HCT116 (cell line): ENCODE data around the gene SPATA31D4. TPM values are rescaled to one million over a fixed set of nuclear protein-coding genes. Genes with fewer than 3 reads are reported as not detected.

ENCODE experiments used
- ATAC-seq: fragments of 200-7000 bp; cut with Tn5 transposase; 2 replicates; pipeline ENCODE4 v1.9.1; 2020; ENCODE audit warnings: mild to moderate bottlenecking, moderate library complexity
- BruUV-seq: library from RNA; stranded (reverse); fragments of 400-500 nt; replicated peaks from 2 replicates; lab custom pipeline; 2021; lab: Mats Ljungman, UMichigan
- CTCF ChIA-PET: fragments of 300-600 bp; sonication (Branson Sonifier 250); formaldehyde crosslinking; loops from one replicate; lab custom pipeline; 2021; ENCODE audit warnings: antibody characterized with exemption; lab: Charles Lee
- POLR2A ChIA-PET: fragments of 300-600, 350-600 bp; sonication (Branson Sonifier 250); formaldehyde crosslinking; loops from one replicate; lab custom pipeline; 2021; ENCODE audit warnings: antibody characterized with exemption; lab: Charles Lee
- RAD21 ChIA-PET, 2 experiments: fragments of 300-600 bp; sonication (Branson Sonifier 250); formaldehyde crosslinking; loops; one replicate each; lab custom pipeline; 2023; ENCODE audit warnings: low total read pairs in 2 of 2; ENCODE audit not compliant: uncharacterized antibody in 2 of 2, unreplicated experiment in 2 of 2, low non-redundant PET in 1 of 2; lab: Charles Lee
- DNase-seq: peaks from one replicate; pipeline ENCODE4 v3.0.0-alpha.2; 2010; ENCODE audit warnings: low read depth, low spot score
- H2AFZ ChIP-seq: fragments of 200-600 bp; shearing (Covaris generic), sonication (generic); 2 replicates; pipeline ENCODE4 v1.6.1; 2017; ENCODE audit warnings: low read depth, mixed run types, mixed read lengths, antibody characterized with exemption, low read length; ENCODE audit not compliant: poor library complexity, severe bottlenecking
- H3K27ac ChIP-seq: 2 replicates; pipeline ENCODE4 v1.5.1; 2012; ENCODE audit warnings: low read depth, low read length
- H3K27me3 ChIP-seq: fragments of 200-600 bp; sonication (generic); 2 replicates; pipeline ENCODE4 v1.6.1; 2016; ENCODE audit warnings: mixed run types, low read length, mixed read lengths; ENCODE audit not compliant: insufficient read depth
- H3K36me3 ChIP-seq, 2 experiments: fragments of 200-500 bp in 1 of 2; fragments of 200-600 bp in 1 of 2; sonication (Bioruptor generic) in 1 of 2; sonication (generic) in 1 of 2; 2 replicates each; pipeline versions ENCODE4 v1.5.1 to v1.6.1; 2014 to 2016; ENCODE audit warnings: low read length in 2 of 2, inconsistent platforms in 1 of 2, mixed read lengths in 1 of 2, mixed run types in 1 of 2; ENCODE audit not compliant: insufficient read depth in 2 of 2, control insufficient read depth in 1 of 2
- H3K4me1 ChIP-seq, 2 experiments: fragments of 200-600 bp in 1 of 2; sonication (generic) in 1 of 2; 2 replicates each; pipeline versions ENCODE4 v1.5.1 to v1.6.1; 2012 to 2017; ENCODE audit warnings: low read length in 2 of 2, inconsistent platforms in 1 of 2, mild to moderate bottlenecking in 1 of 2, mixed read lengths in 1 of 2, mixed run types in 1 of 2, moderate library complexity in 1 of 2; ENCODE audit not compliant: insufficient read depth in 2 of 2, control insufficient read depth in 1 of 2
- H3K4me2 ChIP-seq: fragments of 200-600 bp; sonication (generic); 2 replicates; pipeline ENCODE4 v1.6.1; 2017; ENCODE audit warnings: mixed run types, low read length, mixed read lengths
- H3K4me3 ChIP-seq, 2 experiments: fragments of 200-600 bp in 1 of 2; sonication (generic) in 1 of 2; replicated peaks in 1 of 2; 2 replicates each; pipeline ENCODE4 v1.5.1; 2011 to 2016; ENCODE audit warnings: low read length in 2 of 2, control low read depth in 1 of 2, low read depth in 1 of 2, mild to moderate bottlenecking in 1 of 2, mixed read lengths in 1 of 2, mixed run types in 1 of 2
- H3K79me2 ChIP-seq: fragments of 200-600 bp; sonication (generic); 2 replicates; pipeline ENCODE4 v1.6.1; 2017; ENCODE audit warnings: mild to moderate bottlenecking, mixed run types, low read length, moderate library complexity, mixed read lengths; ENCODE audit not compliant: insufficient read depth
- H3K9ac ChIP-seq: fragments of 200-600 bp; sonication (generic); 2 replicates; pipeline ENCODE4 v1.6.1; 2016; ENCODE audit warnings: low read length, mixed read lengths
- H3K9me2 ChIP-seq: fragments of 200-600 bp; sonication (generic), shearing (Covaris generic); 2 replicates; pipeline ENCODE4 v1.6.1; 2017; ENCODE audit warnings: mixed run types, mild to moderate bottlenecking, moderate library complexity; ENCODE audit not compliant: insufficient read depth
- H3K9me3 ChIP-seq, 2 experiments: fragments of 200-500 bp in 1 of 2; fragments of 200-600 bp in 1 of 2; sonication (Bioruptor generic) in 1 of 2; sonication (generic) in 1 of 2; 2 replicates each; pipeline ENCODE4 v1.6.1; 2014 to 2017; ENCODE audit warnings: low read length in 2 of 2, mixed read lengths in 2 of 2, inconsistent platforms in 1 of 2, low read depth in 1 of 2, mild to moderate bottlenecking in 1 of 2, mixed run types in 1 of 2, moderate library complexity in 1 of 2; ENCODE audit not compliant: control insufficient read depth in 1 of 2, insufficient read depth in 1 of 2
- H4K20me1 ChIP-seq: fragments of 200-600 bp; sonication (generic), shearing (Covaris generic); 2 replicates; pipeline ENCODE4 v1.6.1; 2017; ENCODE audit warnings: mixed run types, mild to moderate bottlenecking, moderate library complexity; ENCODE audit not compliant: insufficient read depth
- CBX3 ChIP-seq: IDR thresholded peaks from 2 replicates; pipeline ENCODE4 v1.6.1; 2012; ENCODE audit warnings: low read depth
- CEBPB ChIP-seq: IDR thresholded peaks from 2 replicates; pipeline ENCODE4 v1.6.1; 2012; ENCODE audit warnings: low read depth
- TCF7L2 ChIP-seq: IDR thresholded peaks from 2 replicates; pipeline ENCODE4 v1.7.0; 2011; ENCODE audit warnings: borderline replicate concordance, inconsistent platforms; ENCODE audit not compliant: insufficient read depth, insufficient read length; ENCODE audit errors: extremely low read depth
- ZFX ChIP-seq: fragments of 450-650 bp; IDR thresholded peaks from 2 replicates; pipeline ENCODE4 v1.6.1; 2017
- intact Hi-C: fragments of 100-400 bp; cut with micrococcal nuclease; formaldehyde crosslinking; loops from 2 replicates; pipeline ENCODE4 v1.10.0; 2022
- total RNA-seq: library from RNA; stranded (reverse); gene quantifications from one replicate; pipeline ENCODE4 v1.2.1, GENCODE V29; 2021; ENCODE audit not compliant: unreplicated experiment
- TF ChIP-seq, protein P1 (sequence below), 3 experiments: fragments of 200-600 bp in 1 of 3; sonication (generic) in 1 of 3; IDR thresholded peaks in 2 of 3; conservative IDR thresholded peaks in 1 of 3; 2 replicates each; pipeline ENCODE4 v1.5.1; 2012 to 2017; ENCODE audit warnings: low read depth in 2 of 3, low read length in 2 of 3, antibody characterized with exemption in 1 of 3, borderline replicate concordance in 1 of 3, control low read depth in 1 of 3, mild to moderate bottlenecking in 1 of 3, mixed read lengths in 1 of 3, mixed run types in 1 of 3, moderate library complexity in 1 of 3; ENCODE audit not compliant: insufficient read depth in 1 of 3
- TF ChIP-seq, protein P2 (sequence below): IDR thresholded peaks from 2 replicates; pipeline ENCODE4 v1.6.1; 2012

Gene SPATA31D4
- total RNA-seq, 1 experiment from 2014 or later = not detected

DNA sequence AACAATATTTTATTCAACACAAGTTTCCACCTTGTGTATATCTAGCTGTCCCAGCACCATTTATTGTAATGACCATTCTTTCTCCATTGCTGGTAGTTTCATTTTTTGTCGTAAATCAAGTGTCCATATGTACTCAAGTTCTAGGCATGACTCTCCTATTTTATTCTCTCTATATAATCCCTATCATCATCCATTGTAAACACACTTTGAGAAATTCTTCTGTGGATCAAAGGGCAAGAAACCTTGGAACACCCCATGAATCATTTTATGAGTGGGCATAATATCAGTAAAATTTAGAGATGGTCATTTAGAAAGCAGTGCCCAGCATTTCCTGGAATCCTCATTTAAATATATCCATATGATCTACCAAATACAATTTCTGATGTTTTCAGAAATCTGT, 35.8 kb upstream of the SPATA31D4 start:
- ATAC-seq (no peak), DNase-seq (no peak)
- Histone ChIP-seq H3K4me3 (no peak overlapping the region), H3K9ac (no peak overlapping the region), H4K20me1 (no peaks in the 10 kb centered on the region), H3K4me2 (no peak overlapping the region), H3K9me3 (no peaks in the 10 kb centered on the region), H3K27ac (no peak overlapping the region), H2AFZ (no peak overlapping the region), H3K27me3 (no peaks in the 10 kb centered on the region), H3K36me3 (no peaks in the 10 kb centered on the region), H3K79me2 (no peaks in the 10 kb centered on the region), H3K9me2 (no peaks in the 10 kb centered on the region), H3K4me1 (no peaks in the 10 kb centered on the region)
- intact Hi-C loops = no loop called here
- CTCF ChIA-PET = no interaction called here
- TF ChIP-seq, protein P1, sequence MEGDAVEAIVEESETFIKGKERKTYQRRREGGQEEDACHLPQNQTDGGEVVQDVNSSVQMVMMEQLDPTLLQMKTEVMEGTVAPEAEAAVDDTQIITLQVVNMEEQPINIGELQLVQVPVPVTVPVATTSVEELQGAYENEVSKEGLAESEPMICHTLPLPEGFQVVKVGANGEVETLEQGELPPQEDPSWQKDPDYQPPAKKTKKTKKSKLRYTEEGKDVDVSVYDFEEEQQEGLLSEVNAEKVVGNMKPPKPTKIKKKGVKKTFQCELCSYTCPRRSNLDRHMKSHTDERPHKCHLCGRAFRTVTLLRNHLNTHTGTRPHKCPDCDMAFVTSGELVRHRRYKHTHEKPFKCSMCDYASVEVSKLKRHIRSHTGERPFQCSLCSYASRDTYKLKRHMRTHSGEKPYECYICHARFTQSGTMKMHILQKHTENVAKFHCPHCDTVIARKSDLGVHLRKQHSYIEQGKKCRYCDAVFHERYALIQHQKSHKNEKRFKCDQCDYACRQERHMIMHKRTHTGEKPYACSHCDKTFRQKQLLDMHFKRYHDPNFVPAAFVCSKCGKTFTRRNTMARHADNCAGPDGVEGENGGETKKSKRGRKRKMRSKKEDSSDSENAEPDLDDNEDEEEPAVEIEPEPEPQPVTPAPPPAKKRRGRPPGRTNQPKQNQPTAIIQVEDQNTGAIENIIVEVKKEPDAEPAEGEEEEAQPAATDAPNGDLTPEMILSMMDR (IDR thresholded peaks at IDR 0.05 in 2 of 3, conservative IDR thresholded peaks at IDR 0.05 in 1 of 3; ENCODE audit: borderline replicate concordance in 1 of 3, insufficient read depth in 1 of 3, low read depth in 2 of 3, low read length in 2 of 3) = no peak
- RAD21 ChIA-PET = no interaction called here
- POLR2A ChIA-PET = no interaction called here
- no TSS peak for BruUV-seq

DNA sequence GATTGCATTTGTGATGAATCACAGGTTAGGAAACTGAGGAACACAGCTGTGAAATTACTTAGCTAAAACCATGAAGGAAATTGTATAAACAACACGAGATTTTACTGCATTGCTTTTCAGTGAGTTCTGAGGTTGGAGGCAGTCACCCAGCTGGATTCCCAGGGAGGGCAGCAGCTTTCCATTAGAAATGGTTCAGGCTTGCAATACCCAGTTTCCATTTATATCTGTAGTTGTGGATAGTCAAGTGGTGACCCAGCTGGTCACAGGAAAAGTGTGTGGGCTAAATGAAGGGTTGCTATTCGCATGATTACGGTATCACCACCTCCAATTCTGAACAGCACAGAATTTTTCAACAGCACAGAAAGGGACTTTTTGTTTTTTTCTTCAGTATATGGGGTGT, 34.3 kb upstream of the SPATA31D4 start:
- no TSS peak for BruUV-seq
- RAD21 ChIA-PET = no interaction called here
- Histone ChIP-seq H3K4me3 (no peak overlapping the region), H3K27ac (no peak overlapping the region), H3K9me3 (no peaks in the 10 kb centered on the region), H2AFZ (no peak overlapping the region), H3K4me1 (no peaks in the 10 kb centered on the region), H4K20me1 (no peaks in the 10 kb centered on the region)
- ATAC-seq = no peak
- intact Hi-C loops = no loop called here
- TF ChIP-seq, protein P2, sequence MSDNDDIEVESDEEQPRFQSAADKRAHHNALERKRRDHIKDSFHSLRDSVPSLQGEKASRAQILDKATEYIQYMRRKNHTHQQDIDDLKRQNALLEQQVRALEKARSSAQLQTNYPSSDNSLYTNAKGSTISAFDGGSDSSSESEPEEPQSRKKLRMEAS = no peak
- TF ChIP-seq CEBPB (no peak), ZFX (no peak), TCF7L2 (no peak), CBX3 (no peak)
- TF ChIP-seq, all 23 proteins: peak for 0
- Histone ChIP-seq H3K27me3 (no peaks in the 10 kb centered on the region), H3K79me2 (no peaks in the 10 kb centered on the region), H3K9me2 (no peaks in the 10 kb centered on the region), H3K9ac (no peak overlapping the region), H3K36me3 (no peaks in the 10 kb centered on the region), H3K4me2 (no peak overlapping the region)
- DNase-seq = no peak
- CTCF ChIA-PET = no interaction called here
- POLR2A ChIA-PET = no interaction called here
